ENCODE results near the gene SAMD3. TPM values are rescaled to one million over a fixed set of nuclear protein-coding genes. Genes with fewer than 3 reads are reported as not detected.
"Not testable (repeated sequence)": the region's sequence is repeated elsewhere in the genome, so short reads cannot be mapped to it uniquely, and the experiment has no call there.

SAMD3 gene
- total and polyA plus RNA-seq, 9 donors: 0.81 to 7.4 (median 2.7) TPM

- DNase-seq: no peak
- H3K9me3 ChIP-seq: no peaks in the 10 kb centered on the region
- H3K36me3 ChIP-seq: no peaks in the 10 kb centered on the region
- intact Hi-C loops (cut with DNase I): no loop called here
- no peak for TF ChIP-seq CTCF (IDR thresholded peaks at IDR 0.05)
- no peak for TF ChIP-seq POLR2A (IDR thresholded peaks at IDR 0.05)
- no peak for TF ChIP-seq EP300 (IDR thresholded peaks at IDR 0.05)
- no peaks in the 10 kb centered on the region for H3K4me1 ChIP-seq (ENCODE audit: insufficient read depth)
- H3K27ac ChIP-seq: no peak overlapping the region
- WGBS, 3 donors: 68 to 83% (median 79%) methylated on average over 2 of the region's 2 CpGs
- no peak overlapping the region for H3K4me3 ChIP-seq
- no peaks in the 10 kb centered on the region for H3K27me3 ChIP-seq
Measured at GRCh38 chr6:130198483-130199035, 24.2 kb downstream of the SAMD3 start.

GRCh38 chr6:130197816-130198482 lies 24.8 kb downstream of the SAMD3 start:
- H3K27ac ChIP-seq; H3K4me3 ChIP-seq; H3K4me1 ChIP-seq (ENCODE audit: insufficient read depth); intact Hi-C loops (cut with DNase I); DNase-seq; H3K27me3 ChIP-seq; H3K9me3 ChIP-seq; H3K36me3 ChIP-seq: not testable (repeated sequence)
- WGBS, 3 donors: 94 to 96% (median 96%) methylated on average over 9 of the region's 9 CpGs

GRCh38 chr6:130194434-130194833 lies 28.3 kb downstream of the SAMD3 start:
- H3K27me3 ChIP-seq; DNase-seq; intact Hi-C loops (cut with DNase I); H3K27ac ChIP-seq; H3K4me3 ChIP-seq; H3K36me3 ChIP-seq; H3K9me3 ChIP-seq; H3K4me1 ChIP-seq (ENCODE audit: insufficient read depth): not testable (repeated sequence)
- 40 to 68% (median 48%) methylated on average over 4 of the region's 4 CpGs for WGBS, 3 donors

GRCh38 chr6:130190701-130191690 lies 31.8 kb downstream of the SAMD3 start:
- H3K27me3 ChIP-seq: no peaks in the 10 kb centered on the region
- no peak overlapping the region for H3K27ac ChIP-seq
- intact Hi-C loops (cut with DNase I): no loop called here
- no peaks in the 10 kb centered on the region for H3K9me3 ChIP-seq
- H3K36me3 ChIP-seq: no peaks in the 10 kb centered on the region
- DNase-seq: no peak
- WGBS, 3 donors: 66 to 78% (median 75%) methylated on average over 8 of the region's 8 CpGs
- no peaks in the 10 kb centered on the region for H3K4me1 ChIP-seq (ENCODE audit: insufficient read depth)
- TF ChIP-seq CTCF (IDR thresholded peaks at IDR 0.05) (no peak), EP300 (IDR thresholded peaks at IDR 0.05) (no peak), POLR2A (IDR thresholded peaks at IDR 0.05) (no peak)
- H3K4me3 ChIP-seq: no peak overlapping the region

- TF ChIP-seq EP300 (IDR thresholded peaks at IDR 0.05) (no peak), CTCF (IDR thresholded peaks at IDR 0.05) (no peak)
- no peaks in the 10 kb centered on the region for H3K27me3 ChIP-seq
- 85 to 90% (median 88%) methylated on average over 8 of the region's 8 CpGs for WGBS, 3 donors
- H3K36me3 ChIP-seq: no peaks in the 10 kb centered on the region
- no peak overlapping the region for H3K4me3 ChIP-seq
- H3K4me1 ChIP-seq (ENCODE audit: insufficient read depth): no peaks in the 10 kb centered on the region
- intact Hi-C loops (cut with DNase I): no loop called here
- DNase-seq: no peak
- H3K27ac ChIP-seq: no peak overlapping the region
- no peaks in the 10 kb centered on the region for H3K9me3 ChIP-seq
Measured at GRCh38 chr6:130189531-130190397, 33.0 kb downstream of the SAMD3 start.
